AG04450 (cell line): ENCODE results near the gene NLGN1. TPM values are rescaled to one million over a fixed set of nuclear protein-coding genes. Genes with fewer than 3 reads are reported as not detected.

Source experiments
- CTCF ChIA-PET: fragments of 300-600, 350-600 bp; formaldehyde crosslinking; extraction: SDS; loops from one replicate; lab custom pipeline; 2022; ENCODE audit warnings: antibody characterized with exemption, inconsistent platforms; lab: Charles Lee
- POLR2A ChIA-PET: fragments of 350-600 bp; formaldehyde crosslinking; extraction: SDS; loops from one replicate; lab custom pipeline; 2021; ENCODE audit warnings: antibody characterized with exemption, inconsistent platforms; lab: Yijun Ruan, JAX
- DNase-seq: peaks from one replicate; pipeline ENCODE4 v3.0.0-alpha.2; 2011; ENCODE audit warnings: low read depth, low spot score
- H3K27ac ChIP-seq: one replicate; pipeline ENCODE4 v1.5.1; 2012; ENCODE audit warnings: low read depth, low read length, control low read depth
- H3K27me3 ChIP-seq: one replicate; pipeline ENCODE4 v1.6.0; 2012; ENCODE audit warnings: low read length; ENCODE audit not compliant: control insufficient read depth, insufficient read depth
- H3K4me3 ChIP-seq: 2 replicates; pipeline ENCODE4 v1.5.1; 2011; ENCODE audit warnings: mild to moderate bottlenecking, low read depth, low read length, control low read depth
- H3K9me3 ChIP-seq: 2 replicates; pipeline ENCODE4 v1.5.1; 2012; ENCODE audit warnings: low read length; ENCODE audit not compliant: control insufficient read depth, insufficient read depth
- polyA plus RNA-seq: library from polyadenylated mRNA; depleted of rRNA; stranded (reverse); fragments of >200 nt; gene quantifications from 2 replicates; pipeline ENCODE4 v1.2.3, GENCODE V29; 2011
- TF ChIP-seq, protein P1 (sequence below): IDR thresholded peaks from 2 replicates; pipeline ENCODE4 v1.5.1; 2011; ENCODE audit warnings: low read depth, low read length, control low read depth, inconsistent platforms

Gene NLGN1
- polyA plus RNA-seq, 1 experiment = 1.7 TPM

- CTCF ChIA-PET = no interaction called here
- no peak overlapping the region for H3K4me3 ChIP-seq
- no peak for DNase-seq
- H3K27me3 ChIP-seq = no peaks in the 10 kb centered on the region
- H3K9me3 ChIP-seq = no peaks in the 10 kb centered on the region
- H3K27ac ChIP-seq = no peak overlapping the region
- TF ChIP-seq, protein P1, sequence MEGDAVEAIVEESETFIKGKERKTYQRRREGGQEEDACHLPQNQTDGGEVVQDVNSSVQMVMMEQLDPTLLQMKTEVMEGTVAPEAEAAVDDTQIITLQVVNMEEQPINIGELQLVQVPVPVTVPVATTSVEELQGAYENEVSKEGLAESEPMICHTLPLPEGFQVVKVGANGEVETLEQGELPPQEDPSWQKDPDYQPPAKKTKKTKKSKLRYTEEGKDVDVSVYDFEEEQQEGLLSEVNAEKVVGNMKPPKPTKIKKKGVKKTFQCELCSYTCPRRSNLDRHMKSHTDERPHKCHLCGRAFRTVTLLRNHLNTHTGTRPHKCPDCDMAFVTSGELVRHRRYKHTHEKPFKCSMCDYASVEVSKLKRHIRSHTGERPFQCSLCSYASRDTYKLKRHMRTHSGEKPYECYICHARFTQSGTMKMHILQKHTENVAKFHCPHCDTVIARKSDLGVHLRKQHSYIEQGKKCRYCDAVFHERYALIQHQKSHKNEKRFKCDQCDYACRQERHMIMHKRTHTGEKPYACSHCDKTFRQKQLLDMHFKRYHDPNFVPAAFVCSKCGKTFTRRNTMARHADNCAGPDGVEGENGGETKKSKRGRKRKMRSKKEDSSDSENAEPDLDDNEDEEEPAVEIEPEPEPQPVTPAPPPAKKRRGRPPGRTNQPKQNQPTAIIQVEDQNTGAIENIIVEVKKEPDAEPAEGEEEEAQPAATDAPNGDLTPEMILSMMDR = no peak
- POLR2A ChIA-PET = no interaction called here
Observed at GRCh38 chr3:173635826-173636225, 238.3 kb downstream of the NLGN1 start.

GRCh38 chr3:173639098-173639497 lies 241.6 kb downstream of the NLGN1 start:
- no peak for DNase-seq
- CTCF ChIA-PET = no interaction called here
- Histone ChIP-seq H3K4me3 (no peak overlapping the region), H3K9me3 (no peaks in the 10 kb centered on the region), H3K27me3 (no peaks in the 10 kb centered on the region), H3K27ac (no peak overlapping the region)
- TF ChIP-seq, protein P1 = no peak
- POLR2A ChIA-PET = no interaction called here

GRCh38 chr3:173641696-173642095 lies 244.2 kb downstream of the NLGN1 start:
- no peaks in the 10 kb centered on the region for H3K9me3 ChIP-seq
- no peak overlapping the region for H3K27ac ChIP-seq
- DNase-seq = no peak
- H3K27me3 ChIP-seq = no peaks in the 10 kb centered on the region
- POLR2A ChIA-PET = no interaction called here
- TF ChIP-seq, protein P1 = no peak
- H3K4me3 ChIP-seq = no peak overlapping the region
- CTCF ChIA-PET = no interaction called here

GRCh38 chr3:173644086-173645082 lies 246.8 kb downstream of the NLGN1 start:
- CTCF ChIA-PET = no interaction called here
- H3K4me3 ChIP-seq = no peak overlapping the region
- no peak for DNase-seq
- H3K9me3 ChIP-seq = no peaks in the 10 kb centered on the region
- H3K27me3 ChIP-seq = no peaks in the 10 kb centered on the region
- TF ChIP-seq, protein P1 = no peak
- no peak overlapping the region for H3K27ac ChIP-seq
- POLR2A ChIA-PET = no interaction called here

GRCh38 chr3:173650596-173650995 lies 253.1 kb downstream of the NLGN1 start:
- TF ChIP-seq, protein P1 = no peak
- ChIA-PET CTCF (no interaction called here), POLR2A (no interaction called here)
- Histone ChIP-seq H3K27me3 (no peaks in the 10 kb centered on the region), H3K27ac (no peak overlapping the region), H3K9me3 (no peaks in the 10 kb centered on the region), H3K4me3 (no peak overlapping the region)
- no peak for DNase-seq
